ENCODE measurements around the gene SLC39A6.
"Not testable (repeated sequence)": the region's sequence is repeated elsewhere in the genome, so short reads cannot be mapped to it uniquely, and the experiment has no call there.

The SLC39A6 gene, protein sequence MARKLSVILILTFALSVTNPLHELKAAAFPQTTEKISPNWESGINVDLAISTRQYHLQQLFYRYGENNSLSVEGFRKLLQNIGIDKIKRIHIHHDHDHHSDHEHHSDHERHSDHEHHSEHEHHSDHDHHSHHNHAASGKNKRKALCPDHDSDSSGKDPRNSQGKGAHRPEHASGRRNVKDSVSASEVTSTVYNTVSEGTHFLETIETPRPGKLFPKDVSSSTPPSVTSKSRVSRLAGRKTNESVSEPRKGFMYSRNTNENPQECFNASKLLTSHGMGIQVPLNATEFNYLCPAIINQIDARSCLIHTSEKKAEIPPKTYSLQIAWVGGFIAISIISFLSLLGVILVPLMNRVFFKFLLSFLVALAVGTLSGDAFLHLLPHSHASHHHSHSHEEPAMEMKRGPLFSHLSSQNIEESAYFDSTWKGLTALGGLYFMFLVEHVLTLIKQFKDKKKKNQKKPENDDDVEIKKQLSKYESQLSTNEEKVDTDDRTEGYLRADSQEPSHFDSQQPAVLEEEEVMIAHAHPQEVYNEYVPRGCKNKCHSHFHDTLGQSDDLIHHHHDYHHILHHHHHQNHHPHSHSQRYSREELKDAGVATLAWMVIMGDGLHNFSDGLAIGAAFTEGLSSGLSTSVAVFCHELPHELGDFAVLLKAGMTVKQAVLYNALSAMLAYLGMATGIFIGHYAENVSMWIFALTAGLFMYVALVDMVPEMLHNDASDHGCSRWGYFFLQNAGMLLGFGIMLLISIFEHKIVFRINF

GRCh38 chr18:36129300-36130038 lies at the start of gene SLC39A6, which contains the start of gene ELP2:
SLC39A6 (minus strand) TSS chr18:36129340; CDS start chr18:36127007, 2,333 bp downstream.
ELP2 (plus strand) TSS chr18:36129899; CDS start chr18:36129934, 35 bp downstream.
- FAIRE-seq: no peak

- no peak for FAIRE-seq
Measured at GRCh38 chr18:36177913-36178312, 48.8 kb upstream of the SLC39A6 start.

- no peak for FAIRE-seq
Measured at GRCh38 chr18:36176711-36177110, 47.6 kb upstream of the SLC39A6 start.

GRCh38 chr18:36176177-36176584 lies 47.0 kb upstream of the SLC39A6 start:
- no peak for FAIRE-seq

GRCh38 chr18:36175481-36175880 lies 46.3 kb upstream of the SLC39A6 start:
- no peak for FAIRE-seq

DNA sequence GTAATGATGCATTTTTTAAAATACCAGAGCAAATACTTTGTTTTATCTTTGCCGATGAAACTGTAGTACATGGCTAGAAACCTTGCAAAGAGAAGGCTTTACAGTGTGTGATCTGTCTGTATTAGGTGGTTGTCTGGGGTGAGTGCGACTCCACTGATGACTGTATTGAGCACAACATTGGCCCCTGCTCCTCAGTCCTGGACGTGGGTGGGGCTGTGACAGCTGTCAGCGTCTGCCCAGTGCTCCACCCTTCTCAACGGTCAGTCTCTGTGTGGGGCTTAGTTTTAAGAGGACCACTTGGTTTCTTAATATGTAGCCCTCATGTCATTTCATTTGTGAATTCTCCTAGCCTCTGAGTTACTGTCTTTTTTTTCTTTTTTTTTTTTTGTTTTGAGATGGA lies 40.8 kb upstream of the SLC39A6 start:
- no peak for FAIRE-seq

- not testable (repeated sequence) for FAIRE-seq
Measured at GRCh38 chr18:36168296-36168695, 39.2 kb upstream of the SLC39A6 start.

DNA sequence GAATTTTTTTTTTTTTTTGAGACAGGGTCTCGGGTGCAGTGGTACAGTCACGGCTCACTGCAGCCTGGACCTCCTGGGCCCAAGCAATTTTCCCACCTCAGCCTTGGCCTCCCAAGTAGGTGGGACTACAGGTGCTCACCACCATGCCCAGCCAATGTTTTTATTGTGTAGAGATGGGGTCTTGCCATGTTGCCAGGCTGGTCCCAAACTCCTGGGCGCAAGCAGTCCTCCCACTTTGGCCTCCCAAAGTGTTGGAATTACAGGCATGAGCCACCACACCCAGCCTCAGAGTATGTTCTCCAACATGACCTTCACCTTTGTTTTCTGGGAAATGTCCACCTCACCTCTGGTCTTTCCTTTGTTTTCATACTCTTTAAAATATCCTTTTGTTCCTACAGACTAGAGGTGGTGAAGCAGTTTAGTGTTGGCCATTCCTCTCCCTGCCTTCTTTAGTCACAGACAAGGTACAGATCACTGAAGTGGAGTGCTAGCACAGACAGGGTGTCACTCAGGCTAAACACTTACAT lies 38.6 kb upstream of the SLC39A6 start:
- no peak for FAIRE-seq

- FAIRE-seq: no peak
Measured at GRCh38 chr18:36162981-36163380, 33.8 kb upstream of the SLC39A6 start.

GRCh38 chr18:36160959-36161371 lies 31.8 kb upstream of the SLC39A6 start:
- FAIRE-seq: no peak

DNA sequence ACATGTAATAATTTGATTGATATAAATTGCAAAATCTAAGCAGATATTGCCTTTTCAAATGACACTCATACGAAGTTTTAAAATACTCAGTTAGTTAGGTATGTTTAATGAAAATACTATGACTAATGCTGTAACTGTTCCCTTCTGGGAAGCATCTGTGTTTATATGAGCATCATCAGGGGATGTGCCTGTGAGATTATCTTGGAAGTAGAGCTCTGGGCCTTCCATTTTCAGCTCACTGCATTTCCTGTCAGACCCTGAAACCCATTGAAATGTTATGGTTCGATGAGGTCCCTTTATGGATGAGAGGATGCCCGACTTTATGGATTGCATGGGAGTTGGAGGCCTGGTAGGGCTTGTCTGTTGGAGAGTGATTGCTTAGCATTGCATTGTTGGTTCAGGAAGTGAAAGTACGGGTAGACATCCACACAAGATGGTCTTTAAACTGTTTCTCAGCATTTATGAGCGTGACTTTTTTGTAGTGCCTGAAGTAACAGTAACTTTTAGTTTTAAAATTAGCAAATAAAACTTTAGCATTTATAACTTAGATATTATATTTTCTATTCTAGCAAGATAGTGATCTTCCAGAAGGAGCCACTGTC lies 29.2 kb upstream of the SLC39A6 start:
- FAIRE-seq: no peak

- FAIRE-seq: no peak
Measured at GRCh38 chr18:36157441-36157840, 28.3 kb upstream of the SLC39A6 start.

GRCh38 chr18:36155851-36156757 lies 27.0 kb upstream of the SLC39A6 start:
- no peak for FAIRE-seq

DNA sequence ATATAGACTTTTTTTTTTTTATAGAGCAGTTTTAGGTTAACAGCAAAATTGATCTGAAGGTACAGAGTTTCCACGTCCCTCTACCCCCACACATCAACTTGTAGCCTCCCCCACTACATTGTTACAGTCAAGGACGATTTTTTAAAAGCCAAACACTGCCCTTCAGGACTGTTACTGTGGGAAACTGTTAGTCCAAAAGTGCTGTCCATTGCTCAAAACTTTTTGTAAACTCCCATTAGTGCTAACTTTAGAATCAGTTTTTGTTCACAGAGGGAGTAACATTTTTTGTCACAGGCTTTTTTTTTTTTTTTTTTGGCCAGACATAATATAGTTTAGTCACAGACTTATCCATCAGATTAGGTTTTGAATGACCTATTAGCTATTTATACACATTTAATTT lies 24.6 kb upstream of the SLC39A6 start:
- FAIRE-seq: no peak

GRCh38 chr18:36153203-36153602 lies 24.1 kb upstream of the SLC39A6 start:
- FAIRE-seq: no peak

GRCh38 chr18:36152781-36153180 lies 23.6 kb upstream of the SLC39A6 start:
- no peak for FAIRE-seq

DNA sequence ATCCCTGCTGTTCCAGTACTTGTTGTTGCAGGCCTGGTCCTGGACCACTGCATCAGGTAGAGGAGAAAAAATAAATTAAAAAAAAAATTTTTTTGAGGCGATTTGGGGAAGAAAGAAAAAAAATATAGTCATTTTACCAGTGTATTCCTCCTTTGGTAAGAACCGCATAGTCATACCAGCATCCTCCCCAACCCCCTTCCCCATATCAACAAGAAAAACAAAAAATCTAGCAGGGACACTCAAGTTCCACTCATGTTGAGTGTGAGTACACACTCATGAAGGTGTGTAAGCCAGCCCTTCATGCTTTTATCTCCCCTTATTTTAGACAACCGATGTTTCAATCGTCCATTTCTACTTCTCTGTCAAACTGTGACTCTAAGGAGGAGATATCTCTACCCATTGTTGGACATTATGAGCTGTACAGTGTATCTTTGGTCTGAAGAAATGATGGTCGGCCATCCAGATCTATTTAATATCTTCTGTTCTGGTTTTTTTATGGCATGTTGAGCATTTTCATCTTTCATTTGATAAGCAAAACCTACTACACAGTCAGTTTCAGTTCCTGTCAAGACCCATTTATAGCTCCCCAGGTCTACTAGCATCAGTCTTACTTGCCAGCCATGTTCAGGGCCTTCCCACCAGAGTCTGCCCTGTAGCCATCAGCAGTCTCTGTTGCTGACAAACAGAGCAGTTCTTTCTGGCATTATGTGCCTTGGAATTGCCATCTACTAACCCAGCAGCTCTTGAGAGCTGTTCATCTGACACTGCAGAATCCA lies 20.6 kb upstream of the SLC39A6 start:
- FAIRE-seq: no peak

DNA sequence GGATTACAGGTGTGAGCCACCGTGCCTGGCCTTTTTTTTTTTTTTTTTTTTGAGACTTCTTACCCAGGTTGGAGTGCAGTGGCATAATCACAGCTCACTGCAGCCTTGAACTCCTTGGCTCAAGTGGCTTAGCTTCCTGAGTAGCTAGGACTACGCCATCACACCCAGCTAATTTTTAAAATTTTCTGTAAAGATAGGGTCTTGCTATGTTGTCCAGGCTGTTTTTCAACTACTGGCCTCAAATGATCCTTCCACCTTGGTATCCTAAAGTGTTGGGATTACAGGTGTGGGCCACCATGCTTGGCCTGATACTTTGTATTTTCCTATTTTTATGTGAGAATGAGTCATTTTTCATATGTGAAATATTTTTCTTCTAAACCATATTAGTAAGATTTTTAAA lies 14.3 kb upstream of the SLC39A6 start:
- FAIRE-seq: no peak

- FAIRE-seq: no peak
Measured at GRCh38 chr18:36142751-36143150, 13.6 kb upstream of the SLC39A6 start.

GRCh38 chr18:36141576-36141975 lies 12.4 kb upstream of the SLC39A6 start:
- no peak for FAIRE-seq

GRCh38 chr18:36139245-36139644 lies 10.1 kb upstream of the SLC39A6 start:
- no peak for FAIRE-seq

Data from TTC549 (cell line).